NK-92 (cell line): Measurements from ENCODE around the gene SCGB2B2.
"Not testable (repeated sequence)": the region's sequence is repeated elsewhere in the genome, so short reads cannot be mapped to it uniquely, and the experiment has no call there.

ENCODE experiments used
- DNase-seq: peaks from one replicate; lab custom pipeline; 2025; ENCODE audit not compliant: unreplicated experiment; lab: John Stamatoyannopoulos, UW

Gene SCGB2B2

DNA sequence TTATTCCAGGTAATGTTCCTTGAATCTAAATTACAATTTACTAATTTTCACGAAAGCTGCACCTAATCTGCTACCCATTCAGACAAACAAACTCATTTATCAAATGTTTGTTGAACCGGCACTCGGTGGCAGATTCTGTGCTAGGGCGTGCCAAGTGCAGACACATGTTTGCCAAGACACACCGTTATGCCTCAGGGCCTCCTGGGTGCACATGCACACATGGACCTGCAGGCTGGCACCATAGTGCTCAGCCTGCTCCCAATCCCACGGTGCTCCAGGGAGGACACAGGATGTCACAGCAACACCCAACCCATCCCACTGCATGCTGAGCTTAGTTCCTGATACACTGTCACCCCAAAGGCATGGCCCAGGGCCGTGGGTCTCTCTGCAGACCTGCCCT lies 7.7 kb downstream of the SCGB2B2 start:
- no peak for DNase-seq

DNA sequence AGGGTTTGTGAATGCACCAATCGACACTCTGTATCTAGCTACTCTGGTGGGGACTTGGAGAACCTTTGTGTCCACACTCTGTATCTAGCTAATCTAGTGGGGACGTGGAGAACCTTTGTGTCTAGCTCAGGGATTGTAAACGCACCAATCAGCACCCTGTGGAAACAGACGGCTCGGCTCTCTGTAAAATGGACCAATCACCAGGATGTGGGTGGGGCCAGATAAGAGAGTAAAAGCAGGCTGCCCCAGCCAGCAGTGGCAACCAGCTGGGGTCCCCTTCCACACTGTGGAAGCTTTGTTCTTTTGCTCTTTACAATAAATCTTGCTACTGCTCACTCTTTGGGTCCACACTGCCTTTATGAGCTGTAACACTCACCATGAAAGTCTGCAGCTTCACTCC lies 8.3 kb downstream of the SCGB2B2 start:
- DNase-seq, result not testable (repeated sequence)

DNA sequence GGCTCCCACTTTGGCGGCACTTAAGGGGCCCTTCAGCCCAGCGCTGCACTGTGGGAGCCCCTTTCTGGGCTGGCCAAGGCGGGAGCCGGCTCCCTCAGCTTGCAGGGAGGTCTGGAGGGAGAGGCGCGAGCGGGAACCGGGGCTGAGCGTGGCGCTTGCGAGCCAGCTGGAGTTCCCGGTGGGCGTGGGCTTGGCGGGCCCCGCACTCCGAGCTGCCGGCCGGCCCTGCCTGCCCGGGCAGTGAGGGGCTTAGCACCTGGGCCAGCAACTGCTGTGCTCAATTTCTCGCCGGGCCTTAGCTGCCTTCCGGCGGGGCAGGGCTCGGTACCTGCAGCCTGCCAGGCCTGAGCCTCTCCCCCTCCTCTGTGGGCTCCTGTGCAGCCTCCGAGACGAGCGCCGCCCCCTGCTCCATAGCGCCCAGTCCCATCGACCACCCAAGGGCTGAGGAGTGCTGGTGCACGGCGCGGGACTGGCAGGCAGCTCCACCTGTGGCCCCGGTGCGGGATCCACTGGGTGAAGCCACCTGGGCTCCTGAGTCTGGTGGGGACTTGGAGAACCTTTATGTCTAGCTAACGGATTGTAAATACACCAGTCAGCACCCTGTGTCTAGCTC lies 8.8 kb downstream of the SCGB2B2 start:
- DNase-seq, result not testable (repeated sequence)

DNA sequence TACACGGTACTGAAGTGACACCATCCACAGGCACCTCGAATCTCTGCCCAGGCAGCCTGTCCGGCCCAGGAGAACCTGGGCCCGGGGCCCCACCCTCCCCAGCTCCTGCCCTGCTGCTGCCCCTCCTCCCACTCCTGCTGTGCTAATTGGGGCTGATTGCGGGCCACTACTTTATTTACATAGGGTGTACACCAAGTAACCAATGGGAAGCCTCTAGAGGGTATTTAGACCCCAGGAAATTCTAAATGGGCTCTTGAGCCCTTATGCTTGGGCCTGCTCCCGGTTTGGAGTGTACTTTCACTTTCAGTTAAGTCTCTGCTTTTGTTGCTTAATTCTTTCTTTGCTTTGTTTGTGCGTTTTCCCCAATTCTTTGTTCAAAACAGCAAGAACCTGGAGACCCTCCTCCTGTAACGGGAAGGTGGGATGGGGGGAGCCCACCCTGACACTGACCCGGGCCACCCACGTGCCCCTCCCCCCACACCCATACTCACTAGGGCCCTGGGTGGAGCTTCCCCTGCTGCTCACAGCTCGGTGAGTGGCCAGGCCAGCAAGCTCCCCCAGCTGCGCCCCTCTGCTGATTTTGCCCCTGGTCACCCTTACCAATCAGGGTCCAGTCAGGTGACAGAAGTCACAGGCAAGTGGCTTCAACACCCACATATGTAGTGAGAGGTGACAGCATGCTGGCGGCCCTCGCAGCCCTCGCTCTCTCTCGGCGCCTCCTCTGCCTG lies 9.4 kb downstream of the SCGB2B2 start:
- no peak for DNase-seq

DNA sequence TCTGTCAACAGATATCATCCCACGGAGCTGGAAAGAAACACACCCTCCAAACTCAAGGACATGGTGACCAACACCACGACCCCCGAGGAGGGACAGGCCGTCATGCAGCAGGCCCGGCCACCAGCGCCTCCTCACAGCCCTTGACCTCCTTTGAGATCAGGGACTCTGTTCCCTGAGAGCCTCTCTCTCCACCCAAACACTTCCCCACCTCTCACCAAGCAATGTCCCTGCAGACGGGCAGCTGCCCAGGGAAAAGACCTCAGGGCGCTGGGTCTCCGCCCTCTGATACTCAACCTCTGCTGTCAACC lies 10.0 kb downstream of the SCGB2B2 start:
- no peak for DNase-seq

DNA sequence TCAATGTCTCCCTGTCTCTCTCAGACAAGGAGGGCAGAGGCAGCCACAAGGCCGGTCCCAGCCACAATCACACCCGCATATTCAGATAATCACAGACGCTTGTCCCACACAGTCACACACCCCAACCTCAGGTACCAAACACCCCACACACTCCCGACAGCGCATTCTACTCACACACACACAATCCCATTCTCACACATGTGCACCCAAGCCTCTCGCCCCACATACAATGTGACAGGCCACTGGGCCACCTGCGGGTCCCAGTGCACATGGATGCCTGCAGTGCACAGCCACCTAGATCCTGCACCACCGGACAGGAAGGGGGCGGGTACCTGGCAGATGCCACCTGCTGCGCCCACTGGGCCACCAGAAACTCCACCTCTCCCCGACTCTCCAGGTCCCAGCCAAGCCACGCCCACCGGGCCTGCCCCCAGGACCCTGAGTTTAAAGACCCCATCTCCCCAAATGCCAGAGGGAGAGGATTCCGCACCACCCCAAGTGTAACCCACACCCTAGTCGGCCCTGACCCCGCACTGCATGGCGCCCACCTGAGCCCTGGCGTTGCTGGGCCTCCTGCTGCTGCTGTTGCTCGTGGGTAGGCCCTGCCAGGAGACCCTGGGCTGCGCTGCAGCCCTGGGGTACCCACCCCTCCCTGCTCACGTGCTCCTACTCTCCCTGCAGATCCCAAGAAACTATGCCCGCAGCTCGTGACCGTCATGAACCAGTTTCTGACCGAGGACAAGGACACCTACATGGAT lies 10.6 kb downstream of the SCGB2B2 start:
- no peak for DNase-seq

DNA sequence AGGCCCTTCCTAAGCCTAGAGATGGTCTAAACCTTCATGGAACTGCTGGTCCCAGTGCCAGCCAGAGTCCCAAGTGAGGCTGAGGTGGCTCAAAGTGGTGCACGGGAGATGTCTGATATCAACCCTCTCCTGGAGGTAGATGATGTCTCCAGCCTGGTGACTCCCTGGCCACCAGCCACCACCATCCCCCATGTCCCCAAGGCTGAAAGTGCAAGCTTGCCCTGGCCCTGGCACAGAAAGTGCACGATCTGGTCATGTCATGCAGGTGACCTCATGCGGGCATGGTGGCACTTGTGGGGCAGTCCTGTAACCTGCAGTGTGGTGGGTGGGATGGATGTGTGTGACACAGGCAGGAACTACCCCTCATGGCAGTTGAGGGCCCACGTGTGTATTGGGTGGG lies 11.7 kb downstream of the SCGB2B2 start:
- not testable (repeated sequence) for DNase-seq

DNA sequence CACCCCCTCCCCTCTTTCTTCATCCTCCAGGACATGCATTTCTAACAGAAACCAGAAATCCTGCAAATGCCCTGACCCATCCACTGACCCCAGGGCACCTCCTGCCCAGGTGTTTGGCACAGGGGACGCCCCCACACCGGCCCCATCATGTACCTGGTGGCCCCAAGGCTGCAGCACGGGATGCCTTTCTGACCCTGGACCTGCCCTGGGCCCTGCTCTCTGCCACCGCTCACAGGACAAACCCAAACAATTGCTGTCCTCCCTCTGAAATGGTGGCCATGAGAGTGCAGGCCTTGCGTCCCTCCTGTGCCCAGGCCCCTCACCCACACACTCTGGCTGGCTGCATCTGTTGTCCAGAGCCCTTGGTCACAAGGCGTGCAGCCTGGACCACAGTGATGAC lies 12.1 kb downstream of the SCGB2B2 start:
- DNase-seq, result no peak

DNA sequence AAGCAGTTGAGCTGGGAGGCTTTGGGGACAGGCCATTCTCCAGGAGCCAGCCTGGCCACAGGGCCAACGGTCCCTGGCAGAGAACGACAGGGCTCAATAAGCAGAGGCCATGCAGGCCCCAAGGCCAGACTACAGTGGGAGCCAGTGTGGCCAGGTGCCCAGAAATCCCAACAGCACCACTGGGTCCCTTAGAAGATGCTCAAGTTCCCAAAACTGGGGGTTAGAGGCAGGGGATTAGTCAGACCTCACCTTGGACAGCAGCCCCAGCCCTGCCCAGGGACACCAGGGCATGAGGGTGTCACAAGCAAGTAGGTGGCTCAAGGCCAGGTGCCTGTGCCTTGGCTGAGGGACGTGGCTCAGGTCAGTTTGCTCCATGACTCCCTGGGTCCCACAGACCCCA lies 12.8 kb downstream of the SCGB2B2 start:
- DNase-seq, result no peak

DNA sequence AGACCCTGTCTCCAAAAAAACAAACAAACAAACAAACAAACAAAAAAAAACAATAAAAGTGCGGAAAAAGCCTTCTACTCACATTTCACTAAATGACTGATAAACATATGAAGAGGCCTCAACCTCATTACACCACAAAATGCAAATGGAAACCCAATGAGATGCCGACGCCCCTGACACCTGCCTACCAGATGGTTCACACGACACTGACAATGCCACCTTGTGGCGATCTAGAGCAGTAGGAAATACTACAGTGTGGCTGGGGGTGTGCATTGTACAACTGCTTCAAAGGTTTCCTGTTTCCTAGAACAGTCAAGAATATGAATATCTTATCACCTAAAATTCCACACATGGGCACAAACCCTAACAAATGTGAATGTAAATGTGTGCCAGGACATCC lies 14.0 kb downstream of the SCGB2B2 start:
- DNase-seq, result no peak

DNA sequence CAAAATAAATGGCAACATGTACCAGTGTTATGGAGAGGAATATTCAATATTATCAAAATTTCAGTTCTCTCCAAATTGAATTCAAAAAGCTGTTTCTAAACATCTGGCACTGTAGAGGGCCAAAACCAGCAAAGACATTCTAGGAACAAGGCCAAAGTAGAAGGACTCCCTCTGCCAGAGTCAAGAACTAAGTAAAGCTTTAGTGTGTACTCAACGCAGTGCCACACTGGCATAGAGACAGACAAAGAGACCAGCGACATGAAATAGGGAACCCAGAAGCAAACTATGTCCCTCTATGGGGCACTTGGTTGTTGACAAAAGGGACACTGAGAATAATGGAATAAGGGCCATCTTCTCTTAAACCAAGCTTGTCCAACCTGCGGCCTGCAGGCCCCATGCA lies 15.6 kb downstream of the SCGB2B2 start:
- no peak for DNase-seq

DNA sequence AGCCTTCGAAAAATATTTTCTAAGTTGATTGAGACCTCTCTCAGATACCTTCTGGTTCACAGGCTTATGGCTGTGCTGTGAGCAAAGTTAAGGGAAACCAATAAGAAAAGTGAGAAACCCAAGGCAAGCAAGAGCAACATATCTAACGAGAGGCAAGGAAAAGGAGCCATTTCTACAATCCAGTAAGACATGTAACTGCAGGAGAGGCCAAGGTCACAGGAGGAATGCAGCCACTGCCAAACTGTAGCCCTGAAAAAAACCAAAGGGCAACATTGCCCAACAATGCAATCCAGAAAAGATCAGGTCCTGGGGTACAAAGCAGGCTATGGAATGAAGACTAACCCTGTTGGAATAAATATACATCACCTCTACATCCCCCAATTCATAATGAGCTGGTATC lies 21.3 kb downstream of the SCGB2B2 start:
- no peak for DNase-seq

DNA sequence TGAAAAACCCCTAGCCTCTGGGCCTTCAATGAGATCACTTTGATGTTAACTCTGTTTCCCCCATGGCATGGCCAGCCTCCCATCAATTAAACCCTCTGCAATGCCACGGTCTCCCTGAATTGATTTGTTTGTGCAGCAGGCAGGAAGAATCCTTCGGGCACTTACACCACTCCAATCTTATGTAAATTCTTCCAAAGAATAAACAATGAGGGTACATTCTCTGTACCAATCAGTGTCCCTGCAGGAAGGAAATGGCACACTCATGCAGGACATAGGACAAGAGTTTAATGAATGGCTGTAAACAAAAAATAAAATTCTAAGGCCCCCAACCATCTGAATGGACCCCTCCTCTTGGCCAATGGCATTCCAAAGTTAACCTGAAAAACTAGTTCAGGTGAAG lies 22.2 kb downstream of the SCGB2B2 start:
- DNase-seq, result no peak

DNA sequence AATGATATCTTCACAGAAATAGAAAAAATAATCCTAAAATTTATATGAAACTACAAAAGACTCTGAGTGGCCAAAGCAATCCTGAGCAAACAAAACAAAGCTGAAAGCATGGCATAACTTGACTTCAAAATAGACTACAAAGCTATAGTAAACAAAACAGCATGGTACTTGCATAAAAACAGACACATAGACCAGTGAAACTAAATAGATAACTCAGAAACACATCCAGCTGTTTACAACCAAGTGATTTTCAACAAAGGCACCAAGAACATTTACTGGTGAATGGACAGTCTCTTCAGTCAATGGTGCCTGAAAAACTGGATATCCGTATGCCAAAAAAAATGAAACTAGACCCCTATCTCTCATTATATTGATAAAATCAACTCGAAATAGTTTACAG lies 25.2 kb downstream of the SCGB2B2 start:
- DNase-seq, result no peak

DNA sequence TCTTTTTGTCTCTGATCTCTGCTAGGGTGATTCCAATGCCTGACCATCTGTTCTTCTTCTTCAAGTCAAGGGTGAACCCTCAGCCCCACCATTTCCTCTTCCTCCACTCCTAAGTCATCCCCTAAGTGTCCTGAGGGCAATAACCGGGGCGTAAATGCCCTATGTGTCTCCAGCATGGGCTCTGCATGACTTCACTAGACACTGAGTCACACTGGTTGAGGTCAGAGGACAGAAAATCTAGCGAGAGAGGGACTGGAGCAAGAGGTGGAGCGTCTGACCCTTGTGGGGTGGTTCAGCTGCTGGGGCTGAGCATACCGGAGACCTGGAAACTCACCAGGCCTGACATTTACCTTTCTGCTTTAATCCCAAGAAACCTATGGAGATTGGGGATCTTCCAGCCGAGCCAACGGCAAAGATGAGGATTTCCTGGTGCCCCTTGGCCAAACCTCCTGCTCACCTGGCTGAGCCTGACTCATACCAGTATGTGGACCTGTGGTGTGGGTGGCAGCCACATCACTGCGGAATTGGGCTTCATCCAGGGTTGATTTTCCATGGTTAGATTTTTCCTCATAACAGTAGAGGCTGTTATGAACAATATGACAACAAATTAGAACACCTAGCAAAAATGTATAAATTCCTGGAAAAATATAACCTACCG lies 26.9 kb downstream of the SCGB2B2 start:
- no peak for DNase-seq

DNA sequence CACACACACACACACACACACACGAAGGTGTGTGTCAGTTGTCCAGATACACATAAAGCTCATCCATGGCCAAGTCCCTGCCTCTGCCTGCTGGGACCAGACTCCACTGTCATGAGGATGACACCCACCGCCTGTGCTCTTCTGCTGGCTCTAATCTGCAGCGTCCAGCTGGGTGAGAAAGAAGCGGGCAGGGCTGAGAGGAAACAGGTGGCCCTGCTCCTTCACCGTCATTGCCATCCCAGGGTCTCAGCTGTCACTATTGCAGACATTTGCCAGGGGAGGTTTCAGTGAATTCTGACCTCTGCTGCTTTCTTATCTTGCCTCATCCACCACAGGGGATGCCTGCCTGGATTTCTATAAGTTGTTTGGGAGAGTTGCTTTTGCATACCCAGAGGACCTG lies 31.4 kb downstream of the SCGB2B2 start:
- no peak for DNase-seq

DNA sequence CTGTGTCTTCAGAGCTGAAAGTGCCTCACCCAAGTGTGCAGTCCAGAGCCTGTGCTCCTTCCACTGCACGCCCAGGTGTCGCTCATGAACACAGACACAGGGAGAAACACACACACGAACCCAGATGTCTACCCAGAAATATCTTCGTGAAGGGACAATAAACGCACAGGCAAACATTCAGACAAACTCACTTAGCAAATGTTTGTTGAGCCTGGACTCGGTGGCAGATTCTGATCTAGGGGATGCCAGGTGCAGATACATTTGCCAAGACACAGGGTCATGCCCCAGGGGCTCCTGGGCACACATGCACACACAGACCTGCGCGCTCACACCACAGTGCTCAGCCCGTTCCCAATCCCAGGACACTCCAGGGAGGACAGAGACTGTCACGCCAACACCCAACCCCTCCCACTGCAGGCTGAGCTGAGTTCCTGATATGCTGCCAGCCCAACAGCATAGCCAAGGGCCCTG lies 31.9 kb downstream of the SCGB2B2 start:
- no peak for DNase-seq

DNA sequence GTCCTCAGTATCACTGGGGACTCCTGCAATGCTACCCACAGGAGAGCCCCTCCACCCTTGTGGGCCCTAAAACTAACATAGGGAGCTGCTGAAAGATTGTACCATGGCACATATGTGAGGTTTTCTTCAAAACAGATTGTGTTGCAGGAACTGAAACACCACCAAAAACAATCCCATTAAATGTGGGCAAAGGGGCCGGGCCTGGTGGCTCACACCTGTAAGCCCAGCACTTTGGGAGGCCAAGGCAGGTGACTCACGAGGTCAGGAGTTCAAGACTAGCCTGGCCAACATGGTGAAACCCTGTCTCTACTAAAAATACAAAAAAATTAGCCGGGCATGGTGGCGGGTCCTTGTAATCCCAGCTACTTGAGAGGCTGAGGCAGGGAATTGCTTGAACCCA lies 34.7 kb downstream of the SCGB2B2 start:
- no peak for DNase-seq

DNA sequence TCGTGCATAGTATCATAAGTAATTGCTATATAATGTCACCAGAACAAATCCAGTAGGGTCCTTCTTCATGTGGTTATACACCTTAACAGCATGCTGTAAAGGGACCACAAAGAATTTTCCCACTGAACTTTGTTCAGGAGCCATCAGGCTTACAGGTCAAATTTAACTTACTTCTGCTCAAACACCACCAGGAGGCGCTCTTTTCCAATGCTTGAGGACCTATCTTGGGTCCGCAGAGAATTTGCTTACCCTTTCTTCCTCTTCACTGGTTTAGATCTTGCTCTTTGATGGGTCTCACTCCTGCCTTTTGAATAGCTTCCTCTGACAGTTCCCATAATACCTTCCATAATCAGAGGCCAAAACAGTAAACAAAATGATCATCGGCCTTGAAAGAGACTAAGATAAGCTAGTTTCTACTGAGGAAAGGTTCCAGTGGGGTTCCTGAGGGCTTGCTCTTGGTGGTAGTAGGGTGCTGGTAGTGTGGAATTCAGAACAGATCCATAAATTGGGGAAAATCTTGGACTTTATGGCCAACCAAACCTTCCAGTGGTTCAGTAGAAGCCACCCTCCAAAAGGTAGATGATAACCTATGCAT lies 37.4 kb downstream of the SCGB2B2 start:
- DNase-seq, result no peak

DNA sequence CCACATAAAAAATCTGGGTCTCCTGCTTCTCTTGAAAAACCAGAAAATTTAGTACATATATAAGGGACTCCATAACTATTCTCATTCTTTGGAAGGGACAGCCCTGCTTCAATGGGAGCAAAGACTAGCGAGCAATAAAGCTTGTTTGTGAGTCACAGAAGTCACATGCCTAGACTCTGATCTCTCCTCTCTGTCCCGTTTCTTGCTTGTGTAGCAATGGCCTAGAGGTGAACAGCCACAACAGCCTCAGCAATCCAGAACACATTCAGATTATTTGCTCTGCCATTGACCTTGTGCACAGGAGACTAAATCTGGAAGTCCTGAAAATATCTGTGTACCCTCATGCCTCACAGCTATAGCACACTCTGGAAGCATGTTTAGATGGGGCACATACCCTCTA lies 43.2 kb downstream of the SCGB2B2 start:
- DNase-seq, result no peak
